Measurements from ENCODE around the gene DNAH10. TPM values are rescaled to one million over a fixed set of nuclear protein-coding genes. Genes with fewer than 3 reads are reported as not detected.

Gene DNAH10
- total RNA-seq, 1 experiment from 2014 or later: 0.39 TPM

- no peaks in the 10 kb centered on the region for H3K9me3 ChIP-seq (ENCODE audit: control insufficient read depth, insufficient read depth, low read depth, low read length)
- ATAC-seq (peak; percentile 68; the same call in 1 of the 2 replicates), DNase-seq (ENCODE audit: low read depth, low spot score) (no peak)
- H3K27me3 ChIP-seq (ENCODE audit: control insufficient read depth, insufficient read depth, low read length): no peaks in the 10 kb centered on the region; the same call in 1 of the 2 replicates
- TF ChIP-seq POLR2AphosphoS5 (IDR thresholded peaks at IDR 0.05; ENCODE audit: low read depth, low read length) (no peak), CTCF (IDR thresholded peaks at IDR 0.05) (no peak), TCF7L2 (IDR thresholded peaks at IDR 0.05; ENCODE audit: low read depth, low read length) (no peak), SIN3A (IDR thresholded peaks at IDR 0.05; ENCODE audit: borderline replicate concordance, insufficient read depth, low read depth, low read length) (no peak), REST (IDR thresholded peaks at IDR 0.05; ENCODE audit: insufficient read depth in 1 of 2, low read depth in 2 of 2, low read length in 1 of 2) (no peak)
- no peak overlapping the region for H3K4me3 ChIP-seq (ENCODE audit: low read depth in 2 of 2, low read length in 2 of 2)
- POLR2A ChIA-PET: interaction anchor here (0.6 kb wide), 1 partner anchor 131 kb away, joined by 6 read pairs; no protein-coding TSS in a partner anchor
- in situ Hi-C loops (cut with HindIII; ENCODE audit: low pct_unique_long_range_greater_than_20kb, low sequenced_read_pairs) (no loop called here), intact Hi-C loops (cut with micrococcal nuclease; ENCODE audit: unreplicated experiment) (no loop called here)
- no TSS peak for BruUV-seq (replicated peaks)
- no peak overlapping the region for H3K27ac ChIP-seq (ENCODE audit: low read length)
- CTCF ChIA-PET: no interaction called here
- H3K4me1 ChIP-seq (ENCODE audit: control insufficient read depth, insufficient read depth, low read length): no peaks in the 10 kb centered on the region
- H3K36me3 ChIP-seq (ENCODE audit: control insufficient read depth, insufficient read depth, low read length): no peaks in the 10 kb centered on the region
These were observed 92.1 kb downstream of the DNAH10 start for GRCh38 chr12:123854232-123854631.

GRCh38 chr12:123854918-123855317 lies 92.8 kb downstream of the DNAH10 start:
- intact Hi-C loops (cut with micrococcal nuclease; ENCODE audit: unreplicated experiment): no loop called here
- ATAC-seq (no peak), DNase-seq (ENCODE audit: low read depth, low spot score) (no peak)
- no peak for TF ChIP-seq CTCF (IDR thresholded peaks at IDR 0.05)
- TF ChIP-seq SIN3A (IDR thresholded peaks at IDR 0.05; ENCODE audit: borderline replicate concordance, insufficient read depth, low read depth, low read length): no peak
- no peak for TF ChIP-seq REST (IDR thresholded peaks at IDR 0.05; ENCODE audit: insufficient read depth in 1 of 2, low read depth in 2 of 2, low read length in 1 of 2)
- no peak for TF ChIP-seq TCF7L2 (IDR thresholded peaks at IDR 0.05; ENCODE audit: low read depth, low read length)
- TF ChIP-seq POLR2AphosphoS5 (IDR thresholded peaks at IDR 0.05; ENCODE audit: low read depth, low read length): no peak
- ChIA-PET POLR2A (no interaction called here), CTCF (interaction anchor here (0.5 kb wide), 1 partner anchor 15 kb away, joined by 3 read pairs; no protein-coding TSS in a partner anchor)
- Histone ChIP-seq H3K36me3 (ENCODE audit: control insufficient read depth, insufficient read depth, low read length) (no peaks in the 10 kb centered on the region), H3K4me1 (ENCODE audit: control insufficient read depth, insufficient read depth, low read length) (no peaks in the 10 kb centered on the region), H3K27me3 (ENCODE audit: control insufficient read depth, insufficient read depth, low read length) (no peaks in the 10 kb centered on the region; the same call in 1 of the 2 replicates), H3K27ac (ENCODE audit: low read length) (no peak overlapping the region), H3K4me3 (ENCODE audit: low read depth in 2 of 2, low read length in 2 of 2) (no peak overlapping the region), H3K9me3 (ENCODE audit: control insufficient read depth, insufficient read depth, low read depth, low read length) (no peaks in the 10 kb centered on the region)
- in situ Hi-C loops (cut with HindIII; ENCODE audit: low pct_unique_long_range_greater_than_20kb, low sequenced_read_pairs): no loop called here
- no TSS peak for BruUV-seq (replicated peaks)
